Stimulated activated naive CD4-positive, alpha-beta T cell (primary cell): Measurements from ENCODE around the gene COQ4.
"Not testable (repeated sequence)": the region's sequence is repeated elsewhere in the genome, so short reads cannot be mapped to it uniquely, and the experiment has no call there.

ENCODE experiments used
- DNase-seq, 6 experiments: peaks; one replicate each; lab custom pipeline; 2025; lab: John Stamatoyannopoulos, UW

The COQ4 gene

DNA sequence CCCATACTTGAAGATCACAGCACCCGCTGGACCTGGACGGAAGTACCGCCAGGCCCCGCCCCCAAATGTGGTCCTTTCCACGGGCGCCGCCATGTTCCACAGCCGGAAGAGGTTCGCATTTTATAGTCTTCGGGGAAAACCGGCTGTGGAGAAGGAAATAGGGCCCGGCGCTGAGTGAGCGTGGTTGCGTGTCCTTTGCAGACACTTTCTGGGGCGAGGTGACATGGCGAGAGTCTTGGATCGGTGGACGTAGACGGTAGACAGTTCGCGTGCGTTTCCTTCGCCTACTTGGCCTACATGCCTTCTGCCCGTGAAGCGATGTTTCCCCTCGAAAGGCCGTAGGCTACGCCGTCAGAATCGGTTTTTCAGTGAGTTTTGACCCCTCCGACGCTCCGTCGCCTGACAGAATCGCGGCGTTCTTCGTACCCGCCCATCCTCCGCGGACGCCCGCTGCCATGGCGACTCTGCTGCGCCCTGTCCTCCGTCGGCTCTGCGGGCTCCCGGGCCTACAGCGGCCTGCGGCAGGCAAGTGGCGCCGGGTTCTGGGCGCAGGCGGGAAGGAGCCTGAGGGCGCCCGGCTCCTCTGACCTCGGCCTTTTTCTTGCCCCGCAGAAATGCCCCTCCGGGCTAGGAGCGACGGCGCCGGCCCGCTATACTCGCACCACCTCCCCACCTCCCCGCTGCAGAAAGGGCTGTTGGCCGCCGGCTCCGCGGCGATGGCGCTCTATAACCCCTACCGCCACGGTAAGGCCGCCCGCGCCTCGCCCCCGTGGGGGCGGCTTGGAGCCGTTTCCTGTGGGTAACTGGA is at the start of gene COQ4, which contains the start of gene TRUB2:
TSS of gene COQ4 (plus strand) at position 436 of the 808 bp plus-strand sequence. CDS start at position 456, 20 bp downstream.
TSS of gene TRUB2 (minus strand) at position 44 of the 808 bp plus-strand sequence. CDS start at position 5, 39 bp downstream.
- DNase-seq, result peak; percentile 86 to 99 (median 91)

DNA sequence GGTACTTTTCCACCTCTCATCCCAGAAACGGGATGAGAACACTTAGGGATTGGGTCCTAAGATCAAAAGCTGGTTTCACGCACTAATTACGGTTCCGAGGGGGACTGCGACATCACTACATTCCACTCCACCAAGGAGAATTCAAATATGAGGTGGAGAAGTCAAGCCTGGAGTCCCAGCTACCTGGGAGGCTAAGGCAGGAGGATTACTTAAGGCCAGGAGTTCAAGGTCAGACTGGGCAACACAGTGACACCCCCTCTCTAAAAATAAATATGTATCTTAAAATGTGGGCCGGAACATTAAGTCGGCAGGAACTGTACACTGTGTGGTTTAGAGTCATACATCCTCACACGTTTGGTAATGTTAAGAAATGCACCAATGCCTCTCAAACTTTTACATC is 48.4 kb upstream of the COQ4 start:
- DNase-seq, result no peak

DNA sequence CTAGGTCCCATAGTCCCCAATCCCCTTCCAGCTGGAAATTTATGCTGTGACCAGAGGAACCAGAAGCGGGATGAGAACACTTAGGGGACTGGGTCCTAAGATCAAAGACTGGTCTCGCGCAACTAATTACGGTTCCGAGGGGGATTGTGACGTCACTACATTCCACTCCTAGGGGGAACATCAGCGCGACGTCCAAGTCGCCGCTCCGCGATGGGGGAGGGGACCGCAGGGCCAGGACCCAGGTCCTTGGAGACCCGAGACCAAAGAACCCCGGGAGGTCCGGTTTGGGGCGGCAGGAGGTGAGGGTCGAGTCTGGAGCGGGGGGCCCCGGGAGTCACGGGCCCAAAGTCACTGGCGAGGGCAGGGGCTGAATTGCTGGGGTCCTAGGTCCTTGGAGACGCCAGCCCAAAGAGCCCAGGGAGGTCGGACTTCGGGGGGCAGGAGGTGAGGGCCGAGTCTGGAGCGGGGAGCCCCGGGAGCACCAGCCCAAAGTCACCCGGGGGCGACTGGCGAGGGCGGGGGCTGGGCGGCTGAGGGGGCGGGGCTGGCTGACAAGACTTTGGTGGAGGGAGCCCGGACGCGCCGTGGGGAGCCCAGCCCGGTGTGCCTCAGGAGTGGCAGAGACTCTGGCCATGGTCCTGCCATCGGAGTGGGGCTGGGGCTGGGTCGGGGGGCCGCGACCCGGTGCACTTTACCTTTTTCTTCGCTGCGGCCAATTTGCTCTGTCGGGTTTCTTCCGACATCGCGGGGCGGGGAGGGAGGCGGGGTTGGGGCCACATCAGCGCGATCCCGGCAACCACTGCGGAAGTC is 47.2 kb upstream of the COQ4 start, which contains the start of gene GOLGA2:
TSS of gene GOLGA2 (minus strand) at position 810 of the 810 bp plus-strand sequence. CDS start at position 779, 31 bp downstream.
- peak in 2 of 6 experiments; percentile 28 to 74 for DNase-seq

DNA sequence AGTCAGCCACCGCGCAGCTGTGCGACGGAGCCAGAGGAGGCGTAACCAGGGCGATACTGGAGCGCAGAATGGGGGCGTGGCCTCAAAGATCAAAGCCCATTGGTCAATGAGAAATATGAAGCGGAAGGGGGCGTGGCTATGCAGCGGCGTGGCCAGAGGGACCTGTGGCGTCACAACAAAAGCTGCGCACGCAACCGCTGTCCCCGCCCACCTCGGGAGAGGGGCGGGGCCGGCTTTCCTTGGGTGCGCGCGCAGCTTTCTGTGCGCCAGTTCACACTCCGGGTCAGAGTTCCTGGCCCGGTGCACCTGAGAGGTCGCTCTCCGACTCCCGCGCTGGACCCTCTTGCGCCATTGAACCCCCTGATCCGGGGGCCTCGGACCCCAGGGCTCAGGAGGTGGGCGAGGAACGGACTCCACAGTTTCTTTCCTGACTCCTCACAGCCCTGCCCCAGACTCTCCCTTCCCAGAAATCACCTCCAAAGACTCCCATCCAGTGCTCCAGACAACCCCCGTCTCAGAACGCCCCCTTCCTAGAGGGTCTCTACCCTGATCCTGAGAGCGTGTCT is 46.5 kb upstream of the COQ4 start, which contains the start of gene SWI5:
TSS of gene SWI5 (plus strand) at position 269 of the 566 bp plus-strand sequence.
- peak; percentile 96 to 100 (median 99) for DNase-seq

DNA sequence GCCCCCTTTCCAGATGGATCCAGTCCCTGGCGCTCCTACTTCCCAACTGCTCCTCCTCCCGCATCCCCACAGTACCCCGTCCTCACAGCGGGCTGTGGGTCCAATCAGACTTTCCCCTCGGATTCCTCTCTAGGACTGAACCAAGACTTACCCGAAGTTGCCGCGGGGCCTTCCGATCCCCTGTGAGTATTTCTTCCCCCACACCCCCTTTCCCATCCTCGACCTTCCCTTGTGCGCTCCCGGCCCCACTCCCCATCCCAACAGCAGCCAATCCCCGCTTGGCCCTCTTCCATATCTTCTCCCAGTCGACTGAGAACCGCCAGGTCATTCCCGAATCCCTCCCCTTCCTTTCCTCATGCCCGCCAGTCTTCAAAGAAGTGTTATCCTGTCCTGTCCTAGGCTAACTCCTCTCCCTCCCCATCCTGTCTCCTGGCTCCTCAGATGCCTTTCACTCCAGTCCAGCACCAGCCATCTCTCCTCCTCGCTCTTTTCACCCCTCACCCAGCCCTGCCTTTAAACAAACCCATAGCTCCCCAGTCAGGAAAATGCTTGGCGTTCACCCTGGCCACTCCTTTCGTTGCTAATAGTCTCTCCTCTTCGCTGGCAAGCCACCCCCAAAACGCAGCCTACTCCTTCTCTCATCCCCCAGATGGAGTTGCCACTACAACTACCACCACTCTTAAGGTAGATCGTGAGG is 45.9 kb upstream of the COQ4 start:
- no peak for DNase-seq

DNA sequence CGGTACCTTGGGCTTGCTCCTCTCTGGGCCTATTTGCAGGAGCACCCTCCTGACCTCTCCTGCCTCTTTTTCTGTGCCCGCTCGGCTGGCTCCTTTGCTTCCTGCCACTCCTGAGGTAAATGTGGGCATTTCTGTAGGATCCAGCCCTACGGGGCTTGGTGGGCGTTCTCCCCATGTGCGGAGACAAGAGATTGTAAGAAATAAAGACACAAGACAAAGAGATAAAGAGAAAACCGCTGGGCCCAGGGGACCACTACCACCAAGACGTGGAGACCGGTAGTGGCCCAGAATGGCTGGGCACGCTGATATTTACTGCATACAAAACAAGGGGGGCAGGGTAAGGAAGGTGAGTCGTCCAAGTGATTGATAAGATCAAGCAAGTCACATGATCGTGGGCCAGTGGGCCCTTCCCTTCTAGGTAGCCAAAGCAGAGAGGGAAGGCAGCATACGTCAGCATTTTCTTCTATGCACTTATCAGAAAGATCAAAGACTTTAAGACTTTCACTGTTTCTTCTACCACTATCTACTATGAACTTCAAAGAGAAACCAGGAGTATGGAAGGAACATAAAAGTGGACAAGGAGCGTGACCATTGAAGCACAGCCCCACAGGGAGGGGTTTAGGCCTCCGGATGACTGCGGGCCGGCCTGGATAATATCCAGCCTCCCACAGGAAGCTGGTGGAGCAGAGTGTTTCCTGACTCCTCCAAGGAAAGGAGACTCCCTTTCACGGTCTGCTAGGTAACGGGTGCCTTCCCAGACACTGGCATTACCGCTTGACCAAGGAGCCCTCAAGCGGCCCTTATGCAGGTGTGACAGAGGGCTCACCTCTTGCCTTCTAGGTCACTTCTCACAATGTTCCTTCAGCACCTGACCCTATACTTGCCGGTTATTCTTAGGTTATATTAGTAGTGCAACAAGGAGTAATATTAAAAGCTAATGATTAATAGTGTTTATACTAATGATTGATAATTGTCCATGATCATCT is 43.3 kb upstream of the COQ4 start:
- not testable (repeated sequence) for DNase-seq

DNA sequence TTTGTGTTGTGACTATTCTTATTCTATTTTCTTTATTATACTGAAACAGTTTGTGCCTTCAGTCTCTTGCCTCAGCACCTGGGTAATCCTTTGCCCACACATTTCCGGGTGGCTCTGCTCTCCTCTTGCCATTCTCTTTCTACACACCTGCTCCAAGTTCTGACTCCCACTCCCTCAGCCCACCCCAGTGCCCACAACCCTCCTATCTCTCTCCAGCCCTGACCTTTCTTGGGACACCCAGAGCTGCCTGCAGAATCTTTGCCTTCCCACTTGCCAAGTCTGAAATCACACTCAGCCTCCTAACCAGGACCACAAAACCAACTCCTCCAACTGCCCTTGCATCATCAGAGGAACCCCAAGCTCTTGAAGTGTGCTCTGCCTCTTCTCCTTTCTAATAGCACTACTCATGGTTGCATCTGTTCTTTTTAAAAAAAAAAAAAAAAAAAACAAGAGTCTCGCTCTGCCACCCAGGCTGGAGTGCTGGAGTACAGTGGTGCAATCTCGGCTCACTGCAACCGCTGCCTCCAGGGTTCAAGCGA is 42.5 kb upstream of the COQ4 start:
- no peak for DNase-seq

DNA sequence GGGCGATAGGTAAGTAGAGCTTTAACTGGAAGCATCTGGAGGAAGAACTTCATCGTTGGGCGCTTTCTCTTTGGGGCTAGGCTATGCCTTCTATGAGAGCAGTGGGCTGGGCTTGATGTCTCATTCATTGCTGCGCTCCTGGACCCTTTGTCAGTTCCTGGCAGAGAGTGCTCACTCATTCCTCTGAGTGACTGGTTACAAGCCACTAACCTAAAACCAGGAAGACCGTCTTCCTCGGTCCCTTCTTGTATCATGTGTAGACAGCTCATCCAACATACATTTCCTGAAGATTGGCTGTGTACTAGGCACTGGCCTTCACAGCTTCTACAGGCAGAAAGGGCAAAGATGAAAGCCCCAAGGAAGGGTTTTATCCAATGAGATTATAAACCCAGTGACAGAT is 40.1 kb upstream of the COQ4 start:
- no peak for DNase-seq

DNA sequence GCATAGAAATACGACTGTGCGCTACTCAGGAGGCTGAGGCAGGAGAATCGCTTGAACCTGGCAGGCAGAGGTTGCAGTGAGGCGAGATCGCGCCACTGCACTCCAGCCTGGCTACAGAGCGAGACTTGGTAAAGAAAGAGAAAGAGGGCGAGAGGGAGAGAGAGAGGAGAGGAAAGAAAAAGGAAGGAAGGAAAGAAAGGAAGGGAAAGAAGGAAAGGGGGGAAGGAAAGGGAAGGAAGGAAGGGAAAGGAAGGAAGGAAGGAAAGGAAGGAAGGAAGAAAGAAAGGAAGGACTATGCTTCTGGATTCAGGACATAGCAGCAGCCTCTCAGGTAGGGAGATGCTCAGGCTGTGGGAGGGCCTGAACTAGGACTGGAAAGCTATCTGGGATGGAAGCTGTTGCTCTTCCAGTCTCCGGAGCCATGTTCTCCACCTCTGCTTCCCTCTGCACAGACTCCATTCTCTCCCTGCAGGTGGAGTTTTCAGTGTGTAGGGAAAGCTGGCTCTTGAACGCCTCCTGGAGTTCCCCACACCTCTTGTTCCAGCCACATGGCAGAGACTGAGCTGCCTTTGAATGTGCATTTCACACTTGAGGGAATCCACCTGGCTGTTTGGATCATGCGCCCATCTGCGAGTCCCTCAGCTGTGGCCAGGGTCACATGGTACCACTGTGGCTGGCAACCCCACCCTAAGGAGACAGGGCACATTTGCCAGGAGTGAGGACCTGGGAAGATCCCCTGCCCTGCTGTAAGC is 37.4 kb upstream of the COQ4 start:
- no peak for DNase-seq

DNA sequence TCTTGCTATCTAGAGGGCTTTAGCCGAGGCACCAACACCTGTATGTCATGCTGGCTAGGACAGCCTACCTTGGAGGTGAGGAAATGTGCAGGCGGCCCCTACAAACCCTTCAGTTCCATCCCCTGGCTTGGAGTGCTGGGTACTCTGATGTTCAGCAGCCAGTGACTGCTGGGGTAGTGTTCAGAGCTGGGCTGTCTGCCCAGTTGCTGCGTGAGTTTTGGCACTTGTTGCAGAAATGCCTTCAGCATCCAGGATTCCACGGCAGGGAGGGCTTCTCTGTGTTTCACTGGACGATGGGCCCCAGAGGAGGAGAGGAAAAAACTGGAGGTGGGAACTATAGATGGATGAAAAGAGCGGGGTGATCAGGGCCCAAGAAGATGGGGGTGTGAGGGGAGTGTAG is 36.2 kb upstream of the COQ4 start:
- DNase-seq, result no peak

DNA sequence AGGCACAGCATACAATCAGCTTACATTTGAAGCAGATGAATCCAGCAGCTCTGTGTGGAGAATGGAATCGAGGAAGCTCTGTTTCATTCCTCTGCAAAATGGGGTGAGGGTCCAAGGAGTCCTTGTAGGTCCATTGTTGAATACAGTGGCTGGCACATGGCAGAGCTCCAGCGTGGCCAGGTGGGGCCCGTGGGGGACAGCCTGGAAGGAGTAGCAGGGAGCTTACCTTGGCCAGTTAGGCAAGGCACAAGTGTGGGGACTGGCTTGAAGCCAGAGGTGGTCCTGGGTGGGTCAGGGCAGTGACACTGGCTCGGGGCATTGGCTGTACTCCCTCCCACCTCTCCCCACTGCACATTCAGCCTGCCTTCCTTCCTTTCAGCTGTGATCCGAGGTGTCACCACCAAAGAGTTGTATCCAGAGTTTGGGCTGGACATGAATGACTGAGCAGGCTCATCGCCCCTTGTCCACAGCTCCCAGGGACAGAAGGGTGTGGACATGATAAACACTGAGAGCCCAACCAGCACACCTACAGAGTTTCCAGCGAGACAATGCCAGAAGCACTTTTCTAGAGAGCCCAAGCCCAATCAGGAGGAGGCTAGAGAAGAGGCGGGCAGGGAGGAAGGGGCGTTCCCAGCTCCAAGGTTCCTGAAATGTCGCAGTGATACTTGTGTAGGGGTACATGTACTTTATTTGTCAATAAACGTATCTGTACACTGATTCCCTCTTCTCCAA is 34.2 kb upstream of the COQ4 start:
- no peak for DNase-seq

DNA sequence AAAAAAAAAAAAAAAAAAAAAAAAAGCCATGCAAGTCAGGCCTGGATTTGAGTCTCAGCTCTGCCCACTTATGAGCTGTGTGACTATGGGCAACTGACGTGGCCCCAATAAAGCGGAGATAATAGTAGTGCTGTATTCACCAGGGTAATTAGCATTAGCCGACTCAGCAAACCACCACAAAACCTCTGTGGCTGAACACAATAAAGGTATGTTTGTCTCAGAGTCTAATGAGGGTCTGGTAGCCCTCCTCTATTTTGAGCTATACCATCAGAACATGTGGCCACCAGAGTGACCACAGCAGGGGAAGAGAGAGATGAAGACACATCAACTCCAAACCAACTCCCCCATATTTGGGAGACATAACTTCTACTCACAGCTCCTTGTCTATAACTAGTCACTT is 30.6 kb upstream of the COQ4 start:
- DNase-seq, result no peak

DNA sequence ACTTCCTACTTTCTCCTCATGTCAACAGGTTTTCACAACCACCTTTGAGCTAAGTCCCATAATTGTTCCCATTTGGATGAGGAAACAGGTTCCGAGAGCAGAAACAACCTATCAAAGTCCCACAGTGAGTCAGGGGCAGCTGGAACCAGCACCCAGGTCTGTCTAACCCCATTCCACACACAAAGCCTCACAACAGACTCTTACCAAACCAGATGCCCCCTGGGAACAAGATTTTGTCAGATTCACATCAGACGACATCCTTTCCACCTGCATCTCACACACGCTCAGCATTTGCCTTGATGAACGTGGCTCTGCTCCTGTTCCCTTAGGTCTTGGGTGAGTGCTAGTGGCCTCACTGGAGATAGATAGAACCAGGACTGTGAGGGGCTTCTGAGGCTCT is 29.5 kb upstream of the COQ4 start:
- no peak for DNase-seq

DNA sequence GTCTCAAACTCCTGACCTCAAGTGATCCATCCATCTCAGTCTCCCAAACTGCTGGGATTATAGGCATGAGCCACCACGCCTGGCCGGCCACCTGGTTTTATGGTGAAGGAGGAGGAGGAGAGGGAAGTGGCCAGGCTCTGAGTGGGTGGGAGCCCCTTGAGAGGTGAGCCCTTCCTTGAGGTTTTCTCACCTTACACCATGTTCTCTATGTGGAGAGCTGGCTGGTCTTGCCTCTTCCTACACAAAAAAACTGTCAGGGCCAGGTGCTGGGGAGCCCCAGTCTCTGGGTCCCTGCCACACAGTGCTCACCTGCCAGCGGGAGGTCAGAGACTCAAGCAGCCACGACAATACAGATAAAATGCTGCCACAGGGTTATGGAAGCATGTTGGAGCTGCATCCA is 28.5 kb upstream of the COQ4 start:
- DNase-seq, result no peak

DNA sequence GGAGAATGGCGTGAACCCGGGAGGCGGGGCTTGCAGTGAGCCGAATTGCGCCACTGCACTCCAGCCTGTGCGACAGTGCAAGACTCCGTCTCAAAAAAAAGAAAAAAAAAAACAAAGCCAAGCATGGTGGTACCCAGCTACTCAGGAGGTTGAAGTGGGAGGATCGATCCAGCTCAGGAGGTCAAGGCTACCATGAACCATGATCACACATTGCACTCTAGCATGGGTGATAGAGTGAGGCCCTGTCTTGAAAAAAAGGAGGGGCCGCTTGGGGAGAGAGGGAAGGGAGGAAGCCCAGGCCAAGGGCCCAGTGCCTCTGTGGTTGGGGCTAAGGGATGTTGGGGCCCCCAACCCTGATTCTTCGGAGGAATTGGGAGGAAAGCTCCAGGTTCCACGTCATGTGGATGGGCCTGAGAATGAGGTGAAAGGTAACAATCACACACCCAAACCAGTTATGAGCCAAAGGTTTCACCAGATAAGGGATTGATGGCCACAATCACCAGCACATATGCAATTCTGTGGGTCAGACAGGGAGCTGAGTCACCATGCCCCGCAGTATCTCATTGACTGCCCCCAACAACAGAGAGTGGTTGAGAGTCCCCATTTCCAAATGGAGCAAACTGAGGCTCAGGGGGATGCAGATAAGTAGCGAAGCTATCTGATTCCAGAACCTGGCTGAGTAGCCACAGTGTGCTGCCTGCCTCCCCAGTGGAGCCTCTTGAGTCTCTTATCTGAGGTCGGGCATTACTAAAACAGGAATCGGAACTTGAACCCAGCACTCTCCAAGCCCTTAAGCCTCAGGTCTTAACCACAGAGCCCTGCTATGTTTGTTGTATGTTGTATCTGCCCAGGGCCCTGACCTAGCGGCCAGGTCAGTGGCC is 26.1 kb upstream of the COQ4 start:
- DNase-seq, result no peak

DNA sequence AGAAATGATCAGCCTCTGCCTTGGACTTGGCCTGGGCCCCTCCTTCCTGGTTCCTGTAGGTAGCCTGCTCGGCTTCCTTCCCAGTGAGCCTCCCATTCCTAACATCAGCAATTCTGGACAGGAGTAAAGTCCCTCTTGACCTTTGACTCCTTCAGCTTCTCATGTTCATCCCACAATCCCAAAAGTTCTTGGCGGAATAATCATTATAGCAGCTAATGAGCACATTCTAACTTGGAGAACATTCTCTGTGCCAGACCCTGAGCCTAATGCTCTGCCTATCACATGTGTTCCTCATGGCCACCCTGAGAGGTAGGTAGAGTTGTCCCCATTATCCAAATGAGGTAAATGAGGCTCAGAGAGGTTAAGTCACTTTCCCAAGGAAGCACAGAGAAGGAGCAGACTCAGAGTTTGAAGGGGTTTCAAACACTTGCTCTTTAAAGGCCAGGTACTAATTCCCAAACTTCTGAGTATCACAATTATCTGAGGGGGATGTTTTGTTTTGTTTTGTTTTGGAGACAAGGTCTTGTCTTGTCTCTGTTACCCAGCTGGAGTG is 25.3 kb upstream of the COQ4 start:
- no peak for DNase-seq
